GM18861 (cell line): ENCODE data around the gene MPZL3.

Experiments
- ATAC-seq: cut with Tn5 transposase; IDR thresholded peaks from one replicate; pipeline ENCODE4 v1.9.1; 2021; ENCODE audit not compliant: unreplicated experiment

MPZL3 gene

GRCh38 chr11:118251858-118252652 is at the start of gene MPZL3:
TSS of gene MPZL3 (minus strand) at chr11:118252365. CDS start at chr11:118252294, 71 bp downstream.
- ATAC-seq: peak; percentile 72

GRCh38 chr11:118301600-118302195 is 49.5 kb upstream of the MPZL3 start:
- no peak for ATAC-seq

- no peak for ATAC-seq
Observed at GRCh38 chr11:118295815-118296454, 43.8 kb upstream of the MPZL3 start.

GRCh38 chr11:118295199-118295598 is 43.0 kb upstream of the MPZL3 start:
- no peak for ATAC-seq

- ATAC-seq: no peak
Observed at GRCh38 chr11:118294053-118294452, 41.9 kb upstream of the MPZL3 start.

- ATAC-seq: no peak
Observed at GRCh38 chr11:118291477-118292135, 39.4 kb upstream of the MPZL3 start.

GRCh38 chr11:118290923-118291322 is 38.8 kb upstream of the MPZL3 start:
- ATAC-seq: no peak

GRCh38 chr11:118289401-118289800 is 37.2 kb upstream of the MPZL3 start:
- ATAC-seq: no peak

- no peak for ATAC-seq
Observed at GRCh38 chr11:118287006-118287405, 34.8 kb upstream of the MPZL3 start.

GRCh38 chr11:118286545-118286944 is 34.4 kb upstream of the MPZL3 start:
- no peak for ATAC-seq

- no peak for ATAC-seq
Observed at GRCh38 chr11:118283756-118284350, 31.7 kb upstream of the MPZL3 start.

GRCh38 chr11:118283037-118283636 is 31.0 kb upstream of the MPZL3 start:
- no peak for ATAC-seq

- ATAC-seq: no peak
Observed at GRCh38 chr11:118282606-118283005, 30.4 kb upstream of the MPZL3 start.

GRCh38 chr11:118281284-118281683 is 29.1 kb upstream of the MPZL3 start:
- no peak for ATAC-seq

GRCh38 chr11:118277312-118277711 is 25.1 kb upstream of the MPZL3 start:
- no peak for ATAC-seq

GRCh38 chr11:118276422-118276821 is 24.3 kb upstream of the MPZL3 start:
- no peak for ATAC-seq

- no peak for ATAC-seq
Observed at GRCh38 chr11:118275176-118275575, 23.0 kb upstream of the MPZL3 start.

- no peak for ATAC-seq
Observed at GRCh38 chr11:118274186-118274585, 22.0 kb upstream of the MPZL3 start.

- ATAC-seq: no peak
Observed at GRCh38 chr11:118272001-118272400, 19.8 kb upstream of the MPZL3 start.

- no peak for ATAC-seq
Observed at GRCh38 chr11:118267486-118267885, 15.3 kb upstream of the MPZL3 start.

- no peak for ATAC-seq
Observed at GRCh38 chr11:118265954-118266353, 13.8 kb upstream of the MPZL3 start.
